ENCODE results near the gene PLEKHA6.
"Not testable (repeated sequence)": the region's sequence is repeated elsewhere in the genome, so short reads cannot be mapped to it uniquely, and the experiment has no call there.

Gene PLEKHA6

DNA sequence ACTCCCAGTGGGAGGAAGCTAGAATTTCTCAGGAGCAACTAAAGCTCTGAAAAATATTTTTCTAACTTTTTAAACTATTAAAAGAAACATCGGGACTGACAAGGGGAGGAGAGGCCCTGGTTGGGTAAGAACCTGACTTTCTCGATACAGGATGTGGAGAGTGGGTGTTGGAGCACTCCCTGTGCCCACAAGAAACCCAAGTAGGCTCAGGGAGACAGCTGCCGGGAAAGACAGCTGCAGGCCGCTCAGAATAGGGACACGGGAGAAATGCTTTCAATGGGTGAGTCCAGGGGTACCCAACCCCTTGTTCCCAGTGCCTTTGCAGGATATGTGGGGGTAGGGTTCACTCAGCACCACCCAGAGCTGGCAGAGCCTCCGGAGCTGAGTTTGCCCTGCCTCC lies 43.6 kb downstream of the PLEKHA6 start:
- Histone ChIP-seq H3K27ac (no peak overlapping the region), H3K4me3 (no peak overlapping the region)
- no peak for DNase-seq (ENCODE audit: low spot score)
- TF ChIP-seq, protein P1, sequence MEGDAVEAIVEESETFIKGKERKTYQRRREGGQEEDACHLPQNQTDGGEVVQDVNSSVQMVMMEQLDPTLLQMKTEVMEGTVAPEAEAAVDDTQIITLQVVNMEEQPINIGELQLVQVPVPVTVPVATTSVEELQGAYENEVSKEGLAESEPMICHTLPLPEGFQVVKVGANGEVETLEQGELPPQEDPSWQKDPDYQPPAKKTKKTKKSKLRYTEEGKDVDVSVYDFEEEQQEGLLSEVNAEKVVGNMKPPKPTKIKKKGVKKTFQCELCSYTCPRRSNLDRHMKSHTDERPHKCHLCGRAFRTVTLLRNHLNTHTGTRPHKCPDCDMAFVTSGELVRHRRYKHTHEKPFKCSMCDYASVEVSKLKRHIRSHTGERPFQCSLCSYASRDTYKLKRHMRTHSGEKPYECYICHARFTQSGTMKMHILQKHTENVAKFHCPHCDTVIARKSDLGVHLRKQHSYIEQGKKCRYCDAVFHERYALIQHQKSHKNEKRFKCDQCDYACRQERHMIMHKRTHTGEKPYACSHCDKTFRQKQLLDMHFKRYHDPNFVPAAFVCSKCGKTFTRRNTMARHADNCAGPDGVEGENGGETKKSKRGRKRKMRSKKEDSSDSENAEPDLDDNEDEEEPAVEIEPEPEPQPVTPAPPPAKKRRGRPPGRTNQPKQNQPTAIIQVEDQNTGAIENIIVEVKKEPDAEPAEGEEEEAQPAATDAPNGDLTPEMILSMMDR (IDR thresholded peaks at IDR 0.05) = no peak

DNA sequence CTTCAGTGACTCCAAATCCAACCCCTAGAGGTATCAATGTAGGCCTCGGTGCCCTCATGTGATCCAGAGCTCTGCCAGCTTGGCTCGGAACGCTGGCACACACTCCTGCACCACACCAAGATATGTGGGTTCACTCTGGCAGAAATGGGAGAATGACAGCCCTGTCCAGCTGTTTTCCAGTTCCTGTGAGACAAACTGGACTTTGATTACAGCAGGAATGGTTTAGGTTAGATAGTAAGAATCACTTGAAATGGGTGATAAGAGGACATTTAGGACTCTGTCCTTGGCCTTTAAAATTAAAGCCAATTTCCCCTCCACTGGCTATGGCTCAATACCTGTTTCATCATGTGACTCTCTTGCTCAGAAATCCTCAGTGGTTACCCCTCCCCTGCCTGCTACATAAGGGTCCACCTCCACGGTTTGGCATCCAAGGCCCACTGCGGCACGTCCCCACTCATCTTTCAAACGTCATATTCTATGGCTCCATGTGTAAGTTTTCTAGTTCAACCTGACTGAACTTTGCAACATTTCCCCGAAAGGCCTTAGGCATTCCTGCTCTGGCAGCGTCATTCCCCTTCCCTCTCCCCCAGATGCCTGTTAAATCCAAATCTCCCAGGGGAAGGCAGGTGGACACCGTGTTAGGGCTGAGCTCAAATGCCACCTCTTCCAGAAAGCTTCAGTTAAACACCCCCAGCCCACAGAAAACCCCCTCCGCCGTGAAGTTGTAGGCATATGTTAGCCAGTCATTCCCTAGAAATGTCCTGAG lies 44.7 kb downstream of the PLEKHA6 start:
- Histone ChIP-seq H3K4me3 (no peak overlapping the region), H3K27ac (no peak overlapping the region)
- TF ChIP-seq, protein P1 (IDR thresholded peaks at IDR 0.05) = no peak
- no peak for DNase-seq (ENCODE audit: low spot score)

DNA sequence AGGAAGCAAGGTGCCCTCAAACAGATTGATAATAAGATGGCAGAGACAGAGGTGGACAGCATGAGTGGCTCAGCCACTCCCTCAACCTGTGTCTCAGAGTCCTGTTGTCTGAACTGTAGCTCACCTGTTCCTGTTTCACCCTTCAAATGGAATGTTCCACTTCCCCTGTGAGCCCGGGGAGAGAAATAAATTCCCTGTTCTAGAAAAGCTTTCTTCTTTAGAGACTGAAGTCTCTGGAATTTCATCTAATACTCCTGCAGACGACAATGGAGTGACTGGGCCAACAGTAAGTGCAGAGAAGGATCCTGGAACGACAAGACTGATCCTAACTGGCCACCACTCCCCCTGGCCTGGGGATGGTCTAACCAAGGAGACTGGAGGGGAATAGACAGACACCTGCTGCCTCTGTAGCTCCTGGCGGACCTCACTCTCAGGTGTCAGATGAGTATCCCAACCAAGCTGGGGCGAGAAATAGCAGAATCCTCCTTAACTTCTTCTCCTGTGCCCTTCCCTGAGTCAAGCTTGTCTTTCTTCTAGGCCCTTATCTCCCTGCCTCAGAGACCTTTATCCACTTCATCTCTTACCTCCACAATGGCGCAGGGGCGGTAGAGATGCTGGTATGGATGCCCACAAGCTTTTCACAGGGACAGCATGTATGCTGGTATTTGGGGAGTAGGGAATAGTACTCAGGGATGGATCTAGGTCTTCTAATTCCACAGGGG lies 45.4 kb downstream of the PLEKHA6 start:
- H3K4me3 ChIP-seq = no peak overlapping the region
- H3K27ac ChIP-seq = no peak overlapping the region
- TF ChIP-seq, protein P1 (IDR thresholded peaks at IDR 0.05) = no peak
- DNase-seq (ENCODE audit: low spot score) = no peak

DNA sequence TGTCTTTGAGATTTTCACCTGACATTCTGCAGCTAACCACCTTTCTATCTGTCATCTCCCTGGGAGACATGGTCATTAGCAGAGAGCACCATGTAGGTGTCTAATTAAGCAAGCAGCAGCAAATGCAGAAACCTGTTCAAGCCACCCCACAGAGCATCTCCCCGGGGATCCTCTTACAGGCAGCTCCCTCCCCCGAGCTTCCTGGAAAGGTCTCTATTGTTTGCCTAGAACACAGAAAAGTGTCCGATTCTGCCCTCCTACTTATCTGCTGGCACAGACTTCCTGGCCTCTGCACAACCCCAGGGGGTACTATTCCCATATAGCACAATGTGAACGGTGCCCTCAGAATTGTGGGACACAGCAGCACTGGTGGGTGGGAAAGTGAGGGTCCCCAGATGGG lies 46.1 kb downstream of the PLEKHA6 start:
- H3K4me3 ChIP-seq = no peak overlapping the region

DNA sequence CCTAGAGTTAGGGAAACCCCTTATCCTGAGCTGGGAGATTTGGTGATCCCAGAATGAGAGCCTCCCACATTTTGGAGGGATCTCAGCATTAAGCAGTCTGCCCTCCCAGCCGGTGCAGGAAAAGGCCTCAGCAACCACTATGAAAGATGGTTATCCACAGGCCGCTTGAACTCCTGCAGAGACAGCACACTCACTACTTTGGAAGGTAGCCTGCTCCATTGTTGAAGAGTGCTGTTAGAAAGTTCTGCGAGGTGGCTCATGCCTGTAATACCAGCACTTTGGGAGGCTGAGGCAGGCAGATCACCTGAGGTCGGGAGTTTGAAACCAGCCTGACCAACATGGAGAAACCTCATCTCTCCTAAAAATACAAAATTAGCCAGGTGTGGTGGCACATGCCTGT lies 48.8 kb downstream of the PLEKHA6 start:
- H3K4me3 ChIP-seq; H3K27ac ChIP-seq; DNase-seq (ENCODE audit: low spot score): not testable (repeated sequence)

More for the DNA sequence above, 46.1 kb downstream of the PLEKHA6 start:
- H3K27ac ChIP-seq = no peak overlapping the region
- TF ChIP-seq, protein P1 (IDR thresholded peaks at IDR 0.05) = no peak
- DNase-seq (ENCODE audit: low spot score) = no peak

DNA sequence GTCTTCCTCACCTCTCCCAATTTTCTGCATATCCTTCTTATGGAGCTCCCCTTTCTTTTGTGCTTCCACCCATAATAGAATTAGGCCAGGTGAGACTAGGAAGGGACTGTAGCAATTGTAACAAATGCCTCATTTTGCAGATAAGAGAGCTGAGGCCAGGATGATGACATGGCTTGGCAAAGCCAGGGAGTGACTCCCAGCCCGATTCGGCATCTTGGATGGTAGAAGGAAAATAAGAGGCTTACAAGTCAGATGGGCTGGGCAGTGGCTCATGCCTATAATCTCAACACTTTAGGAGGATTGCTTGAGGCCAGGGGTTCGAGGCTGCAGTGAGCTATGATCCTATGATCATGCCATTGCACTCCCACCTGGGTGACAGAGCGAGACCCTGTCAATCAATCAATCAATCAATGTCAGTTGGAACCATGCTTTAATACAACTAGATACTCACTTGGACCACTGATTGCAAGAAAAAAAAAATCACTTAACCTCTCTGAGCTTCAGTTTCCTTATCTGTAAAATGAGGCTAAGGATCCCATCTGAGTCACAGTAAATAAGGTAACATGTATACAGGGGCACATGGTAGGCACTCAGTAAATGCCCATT lies 51.6 kb downstream of the PLEKHA6 start:
- TF ChIP-seq, protein P1 (IDR thresholded peaks at IDR 0.05) = no peak
- DNase-seq (ENCODE audit: low spot score) = no peak
- no peak overlapping the region for H3K27ac ChIP-seq
- no peak overlapping the region for H3K4me3 ChIP-seq

DNA sequence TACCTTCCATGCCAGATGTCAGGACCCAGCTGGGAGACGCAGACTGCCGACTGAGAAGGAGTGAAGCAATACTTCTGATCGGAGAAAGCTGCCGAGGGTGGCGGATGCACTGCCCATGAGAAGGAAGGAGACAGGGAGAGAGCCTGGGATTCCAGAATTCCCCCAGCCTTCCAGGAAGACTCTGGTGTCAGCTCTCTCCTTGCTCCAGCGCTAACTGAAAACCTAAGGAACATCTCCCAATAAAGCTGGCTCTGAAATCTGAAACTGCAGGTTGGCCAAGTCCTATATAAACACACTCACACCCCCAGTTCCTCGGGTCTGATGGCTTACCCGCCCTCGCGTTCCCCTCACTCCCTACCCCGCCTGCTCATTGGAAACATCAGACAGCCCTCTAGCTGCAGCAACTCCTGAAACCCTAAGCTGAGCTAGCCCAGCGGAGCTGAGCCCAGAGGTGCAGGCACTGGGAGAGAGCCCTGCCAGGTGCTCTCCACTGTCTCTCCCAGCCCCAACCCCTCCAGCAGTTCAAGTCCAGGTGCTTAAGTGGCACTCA lies 52.3 kb downstream of the PLEKHA6 start:
- Histone ChIP-seq H3K27ac (peak overlapping the region in 1 of 2 donors; percentile 42), H3K4me3 (peak overlapping the region; percentile 45)
- TF ChIP-seq, protein P1 (IDR thresholded peaks at IDR 0.05) = no peak
- no peak for DNase-seq (ENCODE audit: low spot score)
